KOPT-K1 (cell line): ENCODE data around the gene RPL29.

Experiments
- H3K27ac ChIP-seq: fragments of 200-600 bp; sonication (generic); 2 replicates; pipeline ENCODE4 v1.5.1; 2016; ENCODE audit warnings: antibody characterized with exemption, mild to moderate bottlenecking, low read depth, low read length; ENCODE audit not compliant: poor library complexity, severe bottlenecking
- H3K36me3 ChIP-seq: fragments of 200-600 bp; sonication (generic); 2 replicates; pipeline ENCODE4 v1.5.1; 2017; ENCODE audit warnings: antibody characterized with exemption, mild to moderate bottlenecking, low read length, moderate library complexity; ENCODE audit not compliant: insufficient read depth
- H3K9me3 ChIP-seq: fragments of 200-600 bp; sonication (generic); 2 replicates; pipeline ENCODE4 v1.5.1; 2017; ENCODE audit warnings: antibody characterized with exemption, low read length, mild to moderate bottlenecking; ENCODE audit not compliant: insufficient read depth, poor library complexity, severe bottlenecking

The RPL29 gene

DNA sequence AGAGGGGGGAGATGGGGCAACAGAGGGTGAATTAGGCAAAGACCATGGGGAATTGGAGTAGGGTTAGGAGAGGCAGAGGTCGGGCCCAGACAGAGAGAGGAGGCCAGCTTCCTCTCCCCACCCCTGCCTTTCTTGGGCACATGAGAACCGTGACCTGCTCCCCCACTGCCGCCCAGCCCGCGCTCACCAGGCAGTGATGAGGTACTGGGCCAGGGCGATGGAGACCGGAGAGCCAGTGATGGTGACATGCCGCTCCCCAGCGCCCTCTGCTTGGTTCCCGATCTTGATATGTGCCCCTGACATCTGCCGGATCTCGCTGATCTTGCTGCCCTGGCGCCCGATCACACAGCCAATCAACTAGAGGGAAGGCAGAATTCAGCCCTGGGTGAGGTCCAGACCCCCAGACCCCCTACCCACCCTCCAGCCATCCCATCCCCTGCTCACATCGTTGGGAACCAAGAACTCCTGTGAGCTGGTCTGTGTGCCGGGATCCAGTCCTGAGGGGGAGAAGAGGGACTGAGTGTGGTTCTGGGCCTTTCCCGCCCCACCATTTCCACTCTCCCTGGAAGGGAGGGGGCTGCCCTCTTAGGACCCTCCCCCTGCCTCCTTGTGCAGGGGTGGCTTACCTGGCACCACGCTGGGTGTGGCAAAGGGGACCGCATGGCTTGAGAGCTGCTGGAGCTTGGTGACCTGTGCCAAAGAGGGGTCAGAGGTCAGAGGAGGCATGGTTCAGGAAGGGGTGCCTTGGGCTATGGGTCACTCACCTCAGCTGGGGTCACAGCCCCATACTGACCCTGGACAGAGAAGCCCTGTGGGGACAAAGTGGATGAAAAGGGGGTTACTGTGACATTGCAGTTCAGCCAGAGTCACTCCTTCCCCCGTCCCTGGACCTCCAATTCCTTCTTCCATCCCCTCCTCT, 36.8 kb downstream of the RPL29 start:
- Histone ChIP-seq H3K36me3 (no peaks in the 10 kb centered on the region), H3K9me3 (no peaks in the 10 kb centered on the region), H3K27ac (no peak overlapping the region)

- no peaks in the 10 kb centered on the region for H3K9me3 ChIP-seq
- no peaks in the 10 kb centered on the region for H3K36me3 ChIP-seq
- H3K27ac ChIP-seq: no peak overlapping the region
These were observed 38.0 kb downstream of the RPL29 start for GRCh38 chr3:51957520-51958205.

DNA sequence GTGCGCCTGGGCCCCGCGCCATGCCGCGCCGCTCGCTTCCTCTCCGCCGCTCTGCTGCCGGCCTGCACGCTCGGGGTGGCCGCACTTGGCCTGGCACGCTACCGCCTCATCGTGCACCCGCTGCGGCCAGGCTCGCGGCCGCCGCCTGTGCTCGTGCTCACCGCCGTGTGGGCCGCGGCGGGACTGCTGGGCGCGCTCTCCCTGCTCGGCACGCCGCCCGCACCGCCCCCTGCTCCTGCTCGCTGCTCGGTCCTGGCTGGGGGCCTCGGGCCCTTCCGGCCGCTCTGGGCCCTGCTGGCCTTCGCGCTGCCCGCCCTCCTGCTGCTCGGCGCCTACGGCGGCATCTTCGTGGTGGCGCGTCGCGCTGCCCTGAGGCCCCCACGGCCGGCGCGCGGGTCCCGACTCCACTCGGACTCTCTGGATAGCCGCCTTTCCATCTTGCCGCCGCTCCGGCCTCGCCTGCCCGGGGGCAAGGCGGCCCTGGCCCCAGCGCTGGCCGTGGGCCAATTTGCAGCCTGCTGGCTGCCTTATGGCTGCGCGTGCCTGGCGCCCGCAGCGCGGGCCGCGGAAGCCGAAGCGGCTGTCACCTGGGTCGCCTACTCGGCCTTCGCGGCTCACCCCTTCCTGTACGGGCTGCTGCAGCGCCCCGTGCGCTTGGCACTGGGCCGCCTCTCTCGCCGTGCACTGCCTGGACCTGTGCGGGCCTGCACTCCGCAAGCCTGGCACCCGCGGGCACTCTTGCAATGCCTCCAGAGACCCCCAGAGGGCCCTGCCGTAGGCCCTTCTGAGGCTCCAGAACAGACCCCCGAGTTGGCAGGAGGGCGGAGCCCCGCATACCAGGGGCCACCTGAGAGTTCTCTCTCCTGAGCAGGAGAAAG, 39.6 kb downstream of the RPL29 start:
- Histone ChIP-seq H3K36me3 (no peaks in the 10 kb centered on the region), H3K9me3 (no peaks in the 10 kb centered on the region)

GRCh38 chr3:51955175-51955892, 40.4 kb downstream of the RPL29 start, which contains the start of gene GPR62:
GPR62 (plus strand) TSS chr3:51955381; CDS start chr3:51955653, 272 bp downstream.
- Histone ChIP-seq H3K9me3 (no peaks in the 10 kb centered on the region), H3K36me3 (no peaks in the 10 kb centered on the region), H3K27ac (no peak within 1 kb of the TSS)

More for the DNA sequence above, 39.6 kb downstream of the RPL29 start:
- no peak overlapping the region for H3K27ac ChIP-seq

GRCh38 chr3:51954713-51955112, 41.0 kb downstream of the RPL29 start:
- Histone ChIP-seq H3K36me3 (no peaks in the 10 kb centered on the region), H3K9me3 (no peaks in the 10 kb centered on the region), H3K27ac (no peak overlapping the region)

DNA sequence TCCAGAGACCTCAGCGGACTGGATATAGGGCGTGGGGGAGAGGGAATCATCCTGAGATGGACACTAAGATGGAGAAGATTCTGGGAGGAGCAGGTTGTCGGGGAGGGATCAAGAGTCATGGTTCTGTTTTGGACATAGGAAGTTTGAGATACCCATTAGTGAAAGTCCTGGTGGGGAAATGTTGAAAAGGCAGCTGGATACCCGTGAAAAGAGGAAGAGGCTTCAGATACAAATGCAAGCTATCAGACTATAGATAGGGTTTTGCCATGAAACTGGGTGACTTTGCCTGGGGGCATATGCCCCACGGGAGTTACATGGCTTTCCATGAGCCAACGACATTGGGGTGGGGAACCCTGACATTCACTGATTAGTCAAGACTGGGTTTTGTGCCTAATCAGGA, 41.6 kb downstream of the RPL29 start:
- Histone ChIP-seq H3K27ac (no peak overlapping the region), H3K36me3 (no peaks in the 10 kb centered on the region), H3K9me3 (no peaks in the 10 kb centered on the region)

- Histone ChIP-seq H3K36me3 (no peaks in the 10 kb centered on the region), H3K27ac (no peak overlapping the region), H3K9me3 (no peaks in the 10 kb centered on the region)
These were observed 42.2 kb downstream of the RPL29 start for GRCh38 chr3:51953445-51953844.

- 0 out of 2 replicates have a peak, but pooled peaks cover 2% of the 10 kb centered on the region for H3K36me3 ChIP-seq
- H3K9me3 ChIP-seq: no peaks in the 10 kb centered on the region
- no peak overlapping the region for H3K27ac ChIP-seq
These were observed 44.8 kb downstream of the RPL29 start for GRCh38 chr3:51950899-51951298.

DNA sequence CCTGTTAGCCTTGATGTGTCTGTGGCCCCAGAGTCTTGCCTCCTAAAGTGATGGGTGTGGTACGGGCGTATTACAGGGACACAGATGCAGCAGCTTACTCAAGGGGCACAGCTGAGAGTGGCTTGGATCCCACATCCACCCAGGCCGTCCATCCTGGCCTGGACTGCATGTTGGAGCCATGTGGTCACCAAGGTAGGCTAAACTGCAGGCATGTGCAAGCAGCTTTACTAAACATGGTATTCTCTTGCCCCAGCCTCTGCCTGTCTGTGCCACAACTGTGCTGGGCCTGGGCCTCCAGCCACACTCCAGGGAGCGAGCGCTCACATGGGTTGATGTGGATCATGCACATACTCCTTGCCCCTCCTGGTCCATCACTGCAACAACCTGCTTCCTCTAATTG, 46.6 kb downstream of the RPL29 start:
- Histone ChIP-seq H3K27ac (no peak overlapping the region), H3K36me3 (0 out of 2 replicates have a peak, but pooled peaks cover 5% of the 10 kb centered on the region), H3K9me3 (no peaks in the 10 kb centered on the region)

DNA sequence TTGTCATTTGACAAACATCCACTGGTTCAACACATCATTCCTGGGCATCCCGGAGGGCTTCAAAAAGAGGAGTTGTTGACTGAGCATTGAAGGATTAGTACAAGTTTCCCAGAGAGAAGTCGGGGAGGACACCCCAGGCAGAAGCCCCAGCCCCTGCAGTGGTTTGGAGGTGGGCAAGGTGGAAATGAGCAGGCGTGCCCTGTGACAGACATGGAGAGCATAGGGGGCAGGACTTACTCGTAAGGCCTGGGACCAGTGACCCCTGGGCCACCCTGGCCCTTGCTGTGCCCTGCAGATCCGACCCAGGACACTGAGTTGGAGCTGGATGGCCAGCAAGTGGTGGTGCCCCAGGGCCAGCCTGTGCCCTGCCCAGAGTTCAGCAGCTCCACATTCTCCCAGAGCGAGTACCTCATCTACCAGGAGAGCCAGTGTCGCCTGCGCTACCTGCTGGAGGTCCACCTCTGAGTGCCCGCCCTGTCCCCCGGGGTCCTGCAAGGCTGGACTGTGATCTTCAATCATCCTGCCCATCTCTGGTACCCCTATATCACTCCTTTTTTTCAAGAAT, 47.6 kb downstream of the RPL29 start:
- no peak overlapping the region for H3K27ac ChIP-seq
- 0 out of 2 replicates have a peak, but pooled peaks cover 5% of the 10 kb centered on the region for H3K36me3 ChIP-seq
- no peaks in the 10 kb centered on the region for H3K9me3 ChIP-seq

DNA sequence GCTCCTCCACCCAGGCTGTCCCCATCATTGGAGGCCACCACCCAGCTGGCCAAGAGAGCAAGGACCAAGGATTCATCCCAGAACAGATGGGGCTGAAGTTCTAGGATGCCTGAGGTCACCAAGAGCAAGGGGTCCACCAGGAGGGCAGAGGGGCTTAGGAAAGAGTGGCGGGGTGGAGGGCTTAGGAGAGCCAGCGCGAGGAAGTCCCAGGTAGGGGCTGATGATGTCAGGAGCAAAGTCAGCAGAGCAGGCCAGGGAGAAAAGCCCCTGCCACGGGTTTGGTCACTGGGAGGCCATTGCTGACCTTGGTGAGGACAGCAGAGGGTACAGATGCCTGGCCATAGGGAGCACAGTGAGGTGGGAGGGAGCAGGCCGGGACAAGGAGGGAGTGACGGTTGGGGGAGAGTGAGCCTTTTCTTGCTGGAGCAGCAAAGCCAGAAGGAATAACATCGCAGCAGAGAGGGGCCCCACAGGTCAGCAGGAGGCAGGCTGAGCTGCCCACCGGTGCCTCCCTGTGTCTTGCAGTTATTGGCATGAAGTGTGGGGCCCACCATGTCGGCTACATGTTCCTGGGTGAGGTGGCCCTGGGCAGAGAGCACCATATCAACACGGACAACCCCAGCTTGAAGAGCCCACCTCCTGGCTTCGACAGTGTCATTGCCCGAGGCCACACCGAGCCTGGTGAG, 48.3 kb downstream of the RPL29 start:
- no peak overlapping the region for H3K27ac ChIP-seq
- 0 out of 2 replicates have a peak, but pooled peaks cover 5% of the 10 kb centered on the region for H3K36me3 ChIP-seq
- H3K9me3 ChIP-seq: no peaks in the 10 kb centered on the region

- no peak overlapping the region for H3K27ac ChIP-seq
- H3K36me3 ChIP-seq: 0 out of 2 replicates have a peak, but pooled peaks cover 5% of the 10 kb centered on the region
- no peaks in the 10 kb centered on the region for H3K9me3 ChIP-seq
These were observed 48.9 kb downstream of the RPL29 start for GRCh38 chr3:51946796-51947195.

GRCh38 chr3:51945926-51946705, 49.6 kb downstream of the RPL29 start:
- Histone ChIP-seq H3K9me3 (no peaks in the 10 kb centered on the region), H3K36me3 (0 out of 2 replicates have a peak, but pooled peaks cover 5% of the 10 kb centered on the region), H3K27ac (no peak overlapping the region)
